Measurements from ENCODE around the gene SYCP1.
A peak's percentile ranks its signal among the peaks of the same experiment; 100 is the strongest.
"Not testable (repeated sequence)": the region's sequence is repeated elsewhere in the genome, so short reads cannot be mapped to it uniquely, and the experiment has no call there.

SYCP1 gene

DNA sequence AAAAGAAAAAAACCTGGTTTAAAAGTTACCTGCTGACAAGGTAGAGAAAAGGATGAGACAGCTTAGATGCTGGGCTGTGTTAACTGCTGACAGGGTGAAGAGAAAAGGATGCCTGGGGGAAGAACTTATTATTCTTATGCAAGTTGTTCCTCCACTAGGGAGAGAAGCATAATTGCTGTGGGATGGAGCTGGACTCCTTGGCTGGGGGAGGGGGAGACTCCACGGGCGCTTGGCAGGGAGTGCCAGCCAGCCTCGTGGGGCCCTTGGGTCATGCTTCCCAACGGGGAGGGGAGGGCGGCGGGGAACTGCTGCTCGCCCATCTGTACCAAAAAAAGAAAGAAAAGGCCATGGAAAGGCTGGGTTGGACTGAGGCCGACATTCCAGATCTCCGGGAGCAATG is 47.2 kb downstream of the SYCP1 start:
- DNase-seq (ENCODE audit: low spot score in 2 of 2) (no peak), ATAC-seq (no peak)
- Mint-ChIP-seq H3K27ac (no peak overlapping the region), H3K9me3 (no peaks in the 10 kb centered on the region), H3K36me3 (no peaks in the 10 kb centered on the region), H3K4me1 (no peaks in the 10 kb centered on the region), H3K4me3 (no peak overlapping the region)

GRCh38 chr1:114902343-114902742 is 47.7 kb downstream of the SYCP1 start:
- Mint-ChIP-seq H3K9me3 (no peaks in the 10 kb centered on the region), H3K4me1 (no peaks in the 10 kb centered on the region), H3K36me3 (no peaks in the 10 kb centered on the region), H3K4me3 (no peak overlapping the region), H3K27ac (no peak overlapping the region)
- ATAC-seq = no peak
- DNase-seq (ENCODE audit: low spot score in 2 of 2) = no peak

DNA sequence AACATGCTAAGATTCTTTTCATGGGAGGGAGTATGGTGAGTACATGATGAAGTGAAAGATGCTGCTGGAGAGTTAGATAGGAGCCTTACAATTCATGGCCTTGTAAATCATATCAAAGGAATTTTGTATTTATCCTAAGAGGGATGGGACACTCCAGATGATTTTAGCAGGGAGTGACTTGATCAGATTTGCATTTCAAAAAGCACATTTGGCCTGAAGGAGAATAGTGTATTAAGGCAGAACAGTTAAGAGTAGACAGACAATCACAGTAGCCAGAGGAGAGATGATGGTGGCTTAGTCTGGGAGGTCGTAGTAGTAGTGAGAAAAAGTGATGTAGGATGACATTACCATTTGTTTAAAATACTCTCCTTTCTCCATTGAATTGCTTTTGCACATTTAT is 48.8 kb downstream of the SYCP1 start:
- H3K9me3 Mint-ChIP-seq = no peaks in the 10 kb centered on the region
- no peaks in the 10 kb centered on the region for H3K36me3 Mint-ChIP-seq
- H3K4me3 Mint-ChIP-seq = no peak overlapping the region
- H3K27ac Mint-ChIP-seq = no peak overlapping the region
- no peaks in the 10 kb centered on the region for H3K4me1 Mint-ChIP-seq
- ATAC-seq (no peak), DNase-seq (ENCODE audit: low spot score in 2 of 2) (no peak)

GRCh38 chr1:114915720-114916119 is 61.1 kb downstream of the SYCP1 start:
- DNase-seq (ENCODE audit: low spot score in 2 of 2); H3K4me3 Mint-ChIP-seq; H3K9me3 Mint-ChIP-seq; ATAC-seq; H3K36me3 Mint-ChIP-seq; H3K27ac Mint-ChIP-seq; H3K4me1 Mint-ChIP-seq: not testable (repeated sequence)

DNA sequence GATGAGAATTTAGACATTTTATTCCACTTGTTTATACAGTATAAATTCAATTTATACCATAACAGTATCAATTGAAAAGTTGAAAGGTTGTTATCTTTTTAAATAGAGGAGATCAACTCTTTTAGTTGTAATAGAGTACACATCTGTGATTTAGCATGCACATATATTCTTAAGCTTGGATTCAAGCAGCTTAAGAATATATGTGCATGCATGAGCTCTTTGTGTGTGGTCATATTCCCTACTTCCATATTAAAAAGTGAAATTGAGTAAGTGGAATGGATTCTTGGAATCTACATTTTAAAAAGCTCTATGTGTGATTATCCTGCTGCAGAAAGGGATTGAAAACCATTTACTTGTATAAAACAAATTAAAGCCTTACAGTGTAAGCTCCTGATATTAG is 71.9 kb downstream of the SYCP1 start:
- Mint-ChIP-seq H3K27ac (no peak overlapping the region), H3K9me3 (peaks cover 3% of the 10 kb centered on the region), H3K36me3 (no peaks in the 10 kb centered on the region), H3K4me1 (no peaks in the 10 kb centered on the region), H3K4me3 (no peak overlapping the region)
- DNase-seq (ENCODE audit: low spot score in 2 of 2) (no peak), ATAC-seq (no peak)

DNA sequence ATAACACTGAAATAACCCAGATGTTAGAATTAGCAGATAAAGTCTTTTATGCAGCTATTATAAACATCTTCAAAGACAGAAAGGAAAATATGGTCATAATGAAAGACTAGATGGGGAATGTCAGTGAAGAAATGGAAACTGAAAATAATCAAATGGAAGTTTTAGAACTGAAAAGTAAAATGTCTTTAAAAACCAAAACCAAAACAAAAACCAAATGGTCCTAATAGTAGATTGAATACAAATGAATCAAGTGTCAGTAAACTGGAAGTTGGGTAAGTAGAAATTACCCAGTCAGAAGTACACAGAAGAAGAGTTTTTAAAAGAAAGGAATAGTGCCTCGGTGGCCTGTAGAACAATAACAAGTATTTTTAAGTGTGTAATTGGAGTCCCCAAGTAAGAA is 72.7 kb downstream of the SYCP1 start:
- ATAC-seq (no peak), DNase-seq (ENCODE audit: low spot score in 2 of 2) (no peak)
- peaks cover 3% of the 10 kb centered on the region for H3K9me3 Mint-ChIP-seq
- no peak overlapping the region for H3K4me3 Mint-ChIP-seq
- H3K36me3 Mint-ChIP-seq = no peaks in the 10 kb centered on the region
- H3K4me1 Mint-ChIP-seq = no peaks in the 10 kb centered on the region
- H3K27ac Mint-ChIP-seq = no peak overlapping the region

DNA sequence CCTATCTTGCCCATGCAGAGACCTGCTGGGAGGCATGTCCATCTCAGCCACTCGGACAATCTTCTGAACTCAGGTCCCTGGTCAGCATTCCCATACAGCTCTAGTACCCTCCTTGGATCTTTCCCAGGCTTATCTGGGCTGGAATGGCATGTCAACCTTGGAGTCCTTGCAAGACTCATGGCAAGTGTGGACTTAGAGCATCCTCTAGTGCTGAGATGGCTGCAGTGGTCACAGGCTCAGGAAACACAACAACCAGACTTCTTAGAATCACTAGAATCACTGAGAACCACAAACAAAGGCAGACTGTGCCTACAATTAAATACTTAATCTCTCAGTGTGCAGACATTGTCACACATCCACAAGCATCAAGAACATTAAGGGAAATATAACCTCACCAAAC is 101.9 kb downstream of the SYCP1 start:
- Mint-ChIP-seq H3K4me1 (no peaks in the 10 kb centered on the region), H3K27ac (no peak overlapping the region), H3K9me3 (no peaks in the 10 kb centered on the region), H3K4me3 (no peak overlapping the region), H3K36me3 (no peaks in the 10 kb centered on the region)
- ATAC-seq (peak; percentile 21), DNase-seq (ENCODE audit: low spot score in 2 of 2) (no peak)

DNA sequence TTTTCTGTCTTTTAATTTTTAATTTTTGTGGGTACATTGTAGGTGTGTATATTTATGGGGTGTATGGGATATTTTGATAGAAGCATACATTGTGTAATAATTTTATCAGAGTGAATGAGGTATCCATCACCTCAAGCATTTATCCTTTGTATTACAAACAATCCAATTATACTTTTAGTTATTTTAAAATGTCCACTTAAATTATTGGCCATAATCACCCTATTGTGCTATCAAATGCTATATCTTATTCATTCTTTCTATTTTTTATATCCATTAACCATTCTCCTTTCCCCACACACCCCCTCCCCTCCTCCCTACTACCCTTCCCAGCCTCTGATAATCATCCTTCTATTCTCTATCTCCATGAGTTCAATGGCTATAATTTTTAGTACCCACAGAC is 104.8 kb downstream of the SYCP1 start:
- no peaks in the 10 kb centered on the region for H3K4me1 Mint-ChIP-seq
- no peaks in the 10 kb centered on the region for H3K36me3 Mint-ChIP-seq
- no peak for DNase-seq (ENCODE audit: low spot score in 2 of 2)
- H3K9me3 Mint-ChIP-seq = no peaks in the 10 kb centered on the region
- H3K27ac Mint-ChIP-seq = no peak overlapping the region
- no peak for ATAC-seq
- no peak overlapping the region for H3K4me3 Mint-ChIP-seq

- DNase-seq (ENCODE audit: low spot score in 2 of 2) (no peak), ATAC-seq (no peak)
- Mint-ChIP-seq H3K4me1 (no peaks in the 10 kb centered on the region), H3K4me3 (no peak overlapping the region), H3K27ac (no peak overlapping the region), H3K9me3 (peaks cover 2% of the 10 kb centered on the region), H3K36me3 (no peaks in the 10 kb centered on the region)
Measured at GRCh38 chr1:114976891-114977290, 122.2 kb downstream of the SYCP1 start.

GRCh38 chr1:114979278-114979891 is 124.7 kb downstream of the SYCP1 start:
- DNase-seq (ENCODE audit: low spot score in 2 of 2) = peak; percentile 47 to 76
- Mint-ChIP-seq H3K4me1 (no peaks in the 10 kb centered on the region), H3K4me3 (no peak overlapping the region), H3K9me3 (peaks cover 12% of the 10 kb centered on the region), H3K36me3 (no peaks in the 10 kb centered on the region), H3K27ac (no peak overlapping the region)
- peak; percentile 43 for ATAC-seq

GRCh38 chr1:114982251-114982650 is 127.6 kb downstream of the SYCP1 start:
- DNase-seq (ENCODE audit: low spot score in 2 of 2) (no peak), ATAC-seq (no peak)
- Mint-ChIP-seq H3K4me1 (no peaks in the 10 kb centered on the region), H3K9me3 (peaks cover 12% of the 10 kb centered on the region), H3K27ac (no peak overlapping the region), H3K36me3 (no peaks in the 10 kb centered on the region), H3K4me3 (no peak overlapping the region)

DNA sequence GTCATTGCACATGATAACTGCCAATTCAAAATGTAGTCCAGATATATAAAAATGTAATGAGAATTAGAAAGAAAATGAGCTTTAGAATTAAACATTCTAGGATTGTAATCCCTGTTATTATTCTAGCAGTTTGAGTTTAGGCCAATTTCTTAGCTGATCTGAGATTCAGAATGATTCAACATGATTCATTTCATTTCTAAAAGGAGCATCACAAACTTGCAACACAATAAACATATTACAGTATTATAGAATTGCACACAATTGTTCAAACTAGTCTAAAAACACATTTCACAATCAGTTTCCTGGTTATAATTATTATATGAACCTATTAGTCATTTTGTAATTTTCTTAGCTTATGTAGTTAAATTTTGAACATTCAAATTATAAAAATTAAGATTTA is 131.6 kb downstream of the SYCP1 start:
- H3K4me3 Mint-ChIP-seq = no peak overlapping the region
- no peaks in the 10 kb centered on the region for H3K4me1 Mint-ChIP-seq
- ATAC-seq = no peak
- H3K9me3 Mint-ChIP-seq = peaks cover 22% of the 10 kb centered on the region
- H3K36me3 Mint-ChIP-seq = no peaks in the 10 kb centered on the region
- no peak for DNase-seq (ENCODE audit: low spot score in 2 of 2)
- no peak overlapping the region for H3K27ac Mint-ChIP-seq

DNA sequence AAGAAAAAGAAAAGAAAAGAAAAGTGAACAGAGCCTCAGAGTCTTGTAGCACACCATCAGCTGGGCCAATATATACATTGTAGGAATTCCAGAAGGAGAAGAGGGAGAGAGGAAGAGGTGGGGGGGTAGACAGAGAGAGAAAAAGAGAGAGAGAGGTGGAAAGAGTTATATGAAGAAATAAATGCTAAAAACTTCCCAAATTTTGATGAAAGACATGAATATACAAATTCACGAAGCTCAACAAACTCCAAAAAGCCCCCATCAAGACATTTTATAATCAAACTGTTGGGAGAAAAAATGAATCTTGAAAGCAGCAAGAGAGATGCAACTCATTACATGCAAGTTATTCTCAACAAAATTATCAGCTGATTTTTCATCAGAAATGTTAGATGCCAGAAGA is 133.4 kb downstream of the SYCP1 start:
- ATAC-seq (no peak), DNase-seq (ENCODE audit: low spot score in 2 of 2) (no peak)
- H3K36me3 Mint-ChIP-seq = no peaks in the 10 kb centered on the region
- no peak overlapping the region for H3K4me3 Mint-ChIP-seq
- H3K27ac Mint-ChIP-seq = no peak overlapping the region
- peaks cover 10% of the 10 kb centered on the region for H3K9me3 Mint-ChIP-seq
- no peaks in the 10 kb centered on the region for H3K4me1 Mint-ChIP-seq

DNA sequence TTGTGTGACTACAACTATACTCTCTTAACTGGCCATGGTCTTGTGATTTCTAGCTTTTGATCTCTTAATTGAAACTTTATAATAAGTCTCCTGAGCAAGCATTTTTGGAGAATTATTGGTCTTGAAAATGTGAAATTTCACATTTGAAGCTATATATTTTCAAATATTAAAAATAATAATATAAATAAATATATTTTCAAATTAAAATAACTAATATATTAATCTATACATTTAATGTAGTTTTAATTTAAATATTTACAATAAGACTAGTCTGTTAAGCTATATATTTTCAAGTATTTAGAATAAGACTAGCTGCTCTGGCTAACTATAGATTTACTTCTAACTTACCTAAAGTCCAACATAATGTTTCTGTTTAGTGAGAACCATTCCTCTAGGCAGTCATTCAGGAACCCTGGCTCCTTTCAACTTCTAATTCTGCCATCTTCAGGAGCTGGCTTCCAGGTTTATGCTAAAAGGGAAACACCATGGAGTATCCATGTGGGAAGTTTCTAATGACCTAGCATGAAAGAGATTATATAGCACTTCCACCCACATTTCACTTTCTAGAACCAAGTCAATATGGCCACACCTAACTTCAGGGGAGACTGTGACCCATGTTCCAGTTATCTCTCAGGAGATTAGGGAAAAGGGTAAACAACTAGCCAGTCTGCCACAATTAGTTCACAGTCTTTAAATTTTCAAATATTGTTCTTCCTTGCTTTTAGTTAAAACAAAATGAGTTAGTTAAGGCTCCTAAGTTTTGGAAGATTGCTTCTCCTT is 143.0 kb downstream of the SYCP1 start:
- Mint-ChIP-seq H3K4me1 (no peaks in the 10 kb centered on the region), H3K27ac (no peak overlapping the region), H3K4me3 (no peak overlapping the region), H3K36me3 (no peaks in the 10 kb centered on the region), H3K9me3 (no peaks in the 10 kb centered on the region)
- ATAC-seq (no peak), DNase-seq (ENCODE audit: low spot score in 2 of 2) (no peak)

GRCh38 chr1:115006191-115006590 is 151.5 kb downstream of the SYCP1 start:
- no peak overlapping the region for H3K4me3 Mint-ChIP-seq
- H3K4me1 Mint-ChIP-seq = no peaks in the 10 kb centered on the region
- no peaks in the 10 kb centered on the region for H3K36me3 Mint-ChIP-seq
- ATAC-seq = no peak
- DNase-seq (ENCODE audit: low spot score in 2 of 2) = no peak
- H3K27ac Mint-ChIP-seq = no peak overlapping the region
- peaks cover 2% of the 10 kb centered on the region for H3K9me3 Mint-ChIP-seq

GRCh38 chr1:115012006-115012405 is 157.3 kb downstream of the SYCP1 start:
- H3K9me3 Mint-ChIP-seq = no peaks in the 10 kb centered on the region
- H3K27ac Mint-ChIP-seq = no peak overlapping the region
- DNase-seq (ENCODE audit: low spot score in 2 of 2) = no peak
- no peak overlapping the region for H3K4me3 Mint-ChIP-seq
- no peaks in the 10 kb centered on the region for H3K4me1 Mint-ChIP-seq
- no peaks in the 10 kb centered on the region for H3K36me3 Mint-ChIP-seq
- ATAC-seq = no peak
